ENCODE results near the gene SSBP4.

- TF ChIP-seq CTCF (IDR thresholded peaks at IDR 0.05; ENCODE audit: low read depth, low read length, poor library complexity, severe bottlenecking) (no peak), EZH2phosphoT487 (IDR thresholded peaks at IDR 0.05; ENCODE audit: borderline replicate concordance, low read length) (no peak)
Measured at GRCh38 chr19:18464646-18465045, 45.4 kb downstream of the SSBP4 start.
